ENCODE results near the gene MARCHF10. TPM values are rescaled to one million over a fixed set of nuclear protein-coding genes. Genes with fewer than 3 reads are reported as not detected.

The MARCHF10 gene
- total and polyA plus RNA-seq, 2 donors (not counting 1 experiment from before 2014, with no cell fraction given), result 0.17 TPM; not detected in 1

- TF ChIP-seq CTCF (conservative IDR thresholded peaks at IDR 0.05 in 1 of 2, IDR thresholded peaks at IDR 0.05 in 1 of 2; ENCODE audit: low read depth in 1 of 2, low read length in 2 of 2) (no peak), EZH2 (IDR thresholded peaks at IDR 0.05; ENCODE audit: low read length, missing control alignments) (no peak)
- no peak overlapping the region for H3K9ac ChIP-seq (ENCODE audit: insufficient read depth, low read length)
- no peak overlapping the region for H3K4me2 ChIP-seq (ENCODE audit: extremely low read depth, insufficient read depth, low read length)
- no peaks in the 10 kb centered on the region for H3K36me3 ChIP-seq (ENCODE audit: control insufficient read depth, insufficient read depth, low read length)
- H3K27me3 ChIP-seq (ENCODE audit: control insufficient read depth, insufficient read depth, low read length), result no peaks in the 10 kb centered on the region
- H3K9me3 ChIP-seq (ENCODE audit: control insufficient read depth, insufficient read depth, low read depth, low read length), result no peaks in the 10 kb centered on the region
- H3K79me2 ChIP-seq (ENCODE audit: control insufficient read depth, insufficient read depth, low read length), result no peaks in the 10 kb centered on the region
- H2AFZ ChIP-seq (ENCODE audit: low read length), result no peak overlapping the region
- no peak overlapping the region for H3K4me3 ChIP-seq (replicated peaks in 1 of 4; ENCODE audit: control extremely low read depth in 1 of 4, insufficient read depth in 1 of 4, low read depth in 3 of 4, low read length in 4 of 4)
- DNase-seq (ENCODE audit: low read depth in 2 of 2), result peak in 1 of 2 donors; percentile 28
- H3K27ac ChIP-seq (ENCODE audit: insufficient read depth, low read length), result no peak overlapping the region
- no peaks in the 10 kb centered on the region for H4K20me1 ChIP-seq (ENCODE audit: control insufficient read depth, extremely low read depth, insufficient read depth, low read length)
- no peaks in the 10 kb centered on the region for H3K4me1 ChIP-seq (ENCODE audit: control insufficient read depth, extremely low read depth, insufficient read depth, low read length)
Observed at GRCh38 chr17:62802561-62803205, 5.4 kb downstream of the MARCHF10 start.

- H3K36me3 ChIP-seq (ENCODE audit: control insufficient read depth, insufficient read depth, low read length), result no peaks in the 10 kb centered on the region
- H4K20me1 ChIP-seq (ENCODE audit: control insufficient read depth, extremely low read depth, insufficient read depth, low read length), result no peaks in the 10 kb centered on the region
- no peak for TF ChIP-seq CTCF (conservative IDR thresholded peaks at IDR 0.05 in 1 of 2, IDR thresholded peaks at IDR 0.05 in 1 of 2; ENCODE audit: low read depth in 1 of 2, low read length in 2 of 2)
- no peak for TF ChIP-seq EZH2 (IDR thresholded peaks at IDR 0.05; ENCODE audit: low read length, missing control alignments)
- no peak for DNase-seq (ENCODE audit: low read depth in 2 of 2)
- no peak overlapping the region for H2AFZ ChIP-seq (ENCODE audit: low read length)
- no peak overlapping the region for H3K4me3 ChIP-seq (replicated peaks in 1 of 4; ENCODE audit: control extremely low read depth in 1 of 4, insufficient read depth in 1 of 4, low read depth in 3 of 4, low read length in 4 of 4)
- H3K27me3 ChIP-seq (ENCODE audit: control insufficient read depth, insufficient read depth, low read length), result no peaks in the 10 kb centered on the region
- no peaks in the 10 kb centered on the region for H3K4me1 ChIP-seq (ENCODE audit: control insufficient read depth, extremely low read depth, insufficient read depth, low read length)
- H3K4me2 ChIP-seq (ENCODE audit: extremely low read depth, insufficient read depth, low read length), result no peak overlapping the region
- H3K27ac ChIP-seq (ENCODE audit: insufficient read depth, low read length), result no peak overlapping the region
- H3K79me2 ChIP-seq (ENCODE audit: control insufficient read depth, insufficient read depth, low read length), result no peaks in the 10 kb centered on the region
- H3K9ac ChIP-seq (ENCODE audit: insufficient read depth, low read length), result no peak overlapping the region
- no peaks in the 10 kb centered on the region for H3K9me3 ChIP-seq (ENCODE audit: control insufficient read depth, insufficient read depth, low read depth, low read length)
Observed at GRCh38 chr17:62801553-62802114, 6.5 kb downstream of the MARCHF10 start.

- H3K4me2 ChIP-seq (ENCODE audit: extremely low read depth, insufficient read depth, low read length), result no peak overlapping the region
- H3K9me3 ChIP-seq (ENCODE audit: control insufficient read depth, insufficient read depth, low read depth, low read length), result no peaks in the 10 kb centered on the region
- no peak overlapping the region for H3K27ac ChIP-seq (ENCODE audit: insufficient read depth, low read length)
- no peaks in the 10 kb centered on the region for H3K27me3 ChIP-seq (ENCODE audit: control insufficient read depth, insufficient read depth, low read length)
- H4K20me1 ChIP-seq (ENCODE audit: control insufficient read depth, extremely low read depth, insufficient read depth, low read length), result no peaks in the 10 kb centered on the region
- no peak overlapping the region for H3K9ac ChIP-seq (ENCODE audit: insufficient read depth, low read length)
- DNase-seq (ENCODE audit: low read depth in 2 of 2), result peak; percentile 27 to 48
- H3K79me2 ChIP-seq (ENCODE audit: control insufficient read depth, insufficient read depth, low read length), result no peaks in the 10 kb centered on the region
- no peak overlapping the region for H2AFZ ChIP-seq (ENCODE audit: low read length)
- no peak overlapping the region for H3K4me3 ChIP-seq (replicated peaks in 1 of 4; ENCODE audit: control extremely low read depth in 1 of 4, insufficient read depth in 1 of 4, low read depth in 3 of 4, low read length in 4 of 4)
- no peaks in the 10 kb centered on the region for H3K4me1 ChIP-seq (ENCODE audit: control insufficient read depth, extremely low read depth, insufficient read depth, low read length)
- TF ChIP-seq EZH2 (IDR thresholded peaks at IDR 0.05; ENCODE audit: low read length, missing control alignments), result no peak
- H3K36me3 ChIP-seq (ENCODE audit: control insufficient read depth, insufficient read depth, low read length), result no peaks in the 10 kb centered on the region
Observed at GRCh38 chr17:62800585-62800984, 7.5 kb downstream of the MARCHF10 start.

Data from fibroblast of lung (primary cell).